HL-60 (cell line): ENCODE measurements around the gene EYS.

ENCODE experiments used
- DNase-seq, 2 experiments: peaks; one replicate each; pipeline ENCODE4 v3.0.0-alpha.2; 2010 to 2020; ENCODE audit warnings: low read depth in 1 of 2, low spot score in 1 of 2
- H3K27ac ChIP-seq: fragments of 250-450 bp; sonication (Bioruptor Pico); replicated peaks from 2 replicates; pipeline ENCODE4 v1.5.1; 2020; ENCODE audit warnings: mild to moderate bottlenecking, moderate library complexity
- H3K27me3 ChIP-seq: fragments of 250-450 bp; sonication (Bioruptor Pico); 2 replicates; pipeline ENCODE4 v1.5.1; 2021; ENCODE audit warnings: mild to moderate bottlenecking, moderate library complexity; ENCODE audit not compliant: insufficient read depth, poor library complexity, severe bottlenecking
- H3K4me3 ChIP-seq: replicated peaks from 2 replicates; pipeline ENCODE4 v1.5.1; 2011; ENCODE audit warnings: mild to moderate bottlenecking, control low read depth, low read length; ENCODE audit not compliant: insufficient read depth
- CTCF ChIP-seq: IDR thresholded peaks from one replicate; pipeline ENCODE4 v1.5.1; 2011; ENCODE audit warnings: low read length, control low read depth, inconsistent platforms; ENCODE audit not compliant: insufficient read depth
- GABPA ChIP-seq: IDR thresholded peaks from 2 replicates; pipeline ENCODE4 v1.6.1; 2012; ENCODE audit warnings: low read depth
- POLR2AphosphoS5 ChIP-seq: IDR thresholded peaks from 2 replicates; pipeline ENCODE4 v1.6.1; 2012; ENCODE audit warnings: low read depth
- REST ChIP-seq: IDR thresholded peaks from 2 replicates; pipeline ENCODE4 v1.6.1; 2012; ENCODE audit warnings: low read depth; ENCODE audit not compliant: insufficient replicate concordance
- SPI1 ChIP-seq: IDR thresholded peaks from 2 replicates; pipeline ENCODE4 v1.6.1; 2012; ENCODE audit warnings: low read depth, mild to moderate bottlenecking, borderline replicate concordance

The EYS gene

GRCh38 chr6:63734923-63735322 lies 1972.1 kb downstream of the EYS start:
- Histone ChIP-seq H3K27ac (no peak overlapping the region), H3K27me3 (no peaks in the 10 kb centered on the region), H3K4me3 (no peak overlapping the region)
- DNase-seq: no peak
- TF ChIP-seq POLR2AphosphoS5 (no peak), GABPA (no peak), REST (no peak), CTCF (no peak), SPI1 (no peak)

DNA sequence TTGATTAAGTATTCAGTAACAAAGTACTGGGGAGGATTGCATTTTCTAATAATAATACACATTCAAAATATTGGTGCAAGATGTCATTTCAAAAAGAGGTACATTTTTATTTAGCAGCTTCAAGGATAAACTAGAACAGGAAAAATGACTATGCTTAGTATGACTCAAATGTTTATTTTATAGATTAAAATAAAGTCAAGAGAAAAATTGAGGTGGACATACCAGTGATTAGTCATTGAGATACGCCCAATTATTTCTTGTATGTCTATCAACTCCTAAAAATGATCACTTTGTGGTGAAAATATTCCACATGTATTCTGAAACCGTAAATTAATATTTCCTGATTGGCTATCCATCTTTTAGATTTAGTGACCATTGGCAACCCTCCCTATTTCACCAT lies 1974.7 kb downstream of the EYS start:
- no peak for TF ChIP-seq CTCF
- TF ChIP-seq REST: no peak
- TF ChIP-seq SPI1: no peak
- no peak for TF ChIP-seq GABPA
- TF ChIP-seq POLR2AphosphoS5: no peak
- DNase-seq: no peak
- H3K27me3 ChIP-seq: no peaks in the 10 kb centered on the region
- no peak overlapping the region for H3K27ac ChIP-seq
- H3K4me3 ChIP-seq: no peak overlapping the region

GRCh38 chr6:63731930-63732329 lies 1975.1 kb downstream of the EYS start:
- Histone ChIP-seq H3K4me3 (no peak overlapping the region), H3K27ac (no peak overlapping the region), H3K27me3 (no peaks in the 10 kb centered on the region)
- TF ChIP-seq GABPA (no peak), REST (no peak), POLR2AphosphoS5 (no peak), SPI1 (no peak), CTCF (no peak)
- DNase-seq: no peak
